Measurements from ENCODE around the gene BAD. TPM values are rescaled to one million over a fixed set of nuclear protein-coding genes. Genes with fewer than 3 reads are reported as not detected.
A peak's percentile ranks its signal among the peaks of the same experiment; 100 is the strongest.

BAD gene
- total and polyA plus RNA-seq, 11 donors, result 41.5 to 123 (median 58.5) TPM

DNA sequence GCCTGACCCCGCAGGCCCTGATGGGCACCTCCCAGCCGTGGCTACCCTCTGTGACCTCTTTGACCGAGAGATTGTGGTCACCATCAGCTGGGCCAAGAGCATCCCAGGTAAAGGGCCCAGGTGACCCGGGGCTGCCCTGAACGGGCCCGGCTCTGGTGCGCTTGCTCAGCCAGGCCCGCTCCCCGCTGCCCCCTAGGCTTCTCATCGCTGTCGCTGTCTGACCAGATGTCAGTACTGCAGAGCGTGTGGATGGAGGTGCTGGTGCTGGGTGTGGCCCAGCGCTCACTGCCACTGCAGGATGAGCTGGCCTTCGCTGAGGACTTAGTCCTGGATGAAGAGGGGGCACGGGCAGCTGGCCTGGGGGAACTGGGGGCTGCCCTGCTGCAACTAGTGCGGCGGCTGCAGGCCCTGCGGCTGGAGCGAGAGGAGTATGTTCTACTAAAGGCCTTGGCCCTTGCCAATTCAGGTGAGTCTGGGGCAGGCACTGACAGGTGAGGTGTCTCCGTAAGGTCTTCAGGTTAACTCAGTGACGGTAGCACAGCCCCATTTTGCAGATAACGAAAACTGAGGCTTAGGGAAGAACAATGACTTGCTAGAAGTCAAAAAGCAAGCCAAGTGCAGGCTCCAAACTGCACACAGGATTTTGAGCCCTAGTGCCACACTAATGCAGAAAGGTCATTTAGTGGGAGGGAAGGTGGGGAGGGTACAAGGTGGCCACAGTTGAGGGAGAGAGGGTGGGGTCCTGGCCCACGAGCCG is 30.5 kb upstream of the BAD start:
- DNase-seq, result no peak
- H3K36me3 ChIP-seq, result peaks cover 0 to 41% (median 25%) of the 10 kb centered on the region in 9 donors
- no peaks in the 10 kb centered on the region for H3K27me3 ChIP-seq
- intact Hi-C loops (cut with DNase I), result loop anchor here in 4 of 10 donors (5.0 kb wide), 2 partner anchors 37 to 42 kb away; partner anchors contain the start of gene RPS6KA4 (in 3 of the 4)
- H3K27ac ChIP-seq, result peak overlapping the region in 4 of 12 donors; percentile 54 to 70 (median 63)
- 88 to 93% (median 88%) methylated on average over 13 to 24 of the region's 24 CpGs for WGBS, 4 donors
- H3K4me1 ChIP-seq, result peaks cover 0 to 53% (median 34%) of the 10 kb centered on the region in 12 donors
- no peak overlapping the region for H3K4me3 ChIP-seq
- ATAC-seq, result no peak
- no peaks in the 10 kb centered on the region for H3K9me3 ChIP-seq
- TF ChIP-seq, protein P1, sequence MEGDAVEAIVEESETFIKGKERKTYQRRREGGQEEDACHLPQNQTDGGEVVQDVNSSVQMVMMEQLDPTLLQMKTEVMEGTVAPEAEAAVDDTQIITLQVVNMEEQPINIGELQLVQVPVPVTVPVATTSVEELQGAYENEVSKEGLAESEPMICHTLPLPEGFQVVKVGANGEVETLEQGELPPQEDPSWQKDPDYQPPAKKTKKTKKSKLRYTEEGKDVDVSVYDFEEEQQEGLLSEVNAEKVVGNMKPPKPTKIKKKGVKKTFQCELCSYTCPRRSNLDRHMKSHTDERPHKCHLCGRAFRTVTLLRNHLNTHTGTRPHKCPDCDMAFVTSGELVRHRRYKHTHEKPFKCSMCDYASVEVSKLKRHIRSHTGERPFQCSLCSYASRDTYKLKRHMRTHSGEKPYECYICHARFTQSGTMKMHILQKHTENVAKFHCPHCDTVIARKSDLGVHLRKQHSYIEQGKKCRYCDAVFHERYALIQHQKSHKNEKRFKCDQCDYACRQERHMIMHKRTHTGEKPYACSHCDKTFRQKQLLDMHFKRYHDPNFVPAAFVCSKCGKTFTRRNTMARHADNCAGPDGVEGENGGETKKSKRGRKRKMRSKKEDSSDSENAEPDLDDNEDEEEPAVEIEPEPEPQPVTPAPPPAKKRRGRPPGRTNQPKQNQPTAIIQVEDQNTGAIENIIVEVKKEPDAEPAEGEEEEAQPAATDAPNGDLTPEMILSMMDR (IDR thresholded peaks at IDR 0.05), result no peak
- no peak for TF ChIP-seq POLR2A (IDR thresholded peaks at IDR 0.05)

DNA sequence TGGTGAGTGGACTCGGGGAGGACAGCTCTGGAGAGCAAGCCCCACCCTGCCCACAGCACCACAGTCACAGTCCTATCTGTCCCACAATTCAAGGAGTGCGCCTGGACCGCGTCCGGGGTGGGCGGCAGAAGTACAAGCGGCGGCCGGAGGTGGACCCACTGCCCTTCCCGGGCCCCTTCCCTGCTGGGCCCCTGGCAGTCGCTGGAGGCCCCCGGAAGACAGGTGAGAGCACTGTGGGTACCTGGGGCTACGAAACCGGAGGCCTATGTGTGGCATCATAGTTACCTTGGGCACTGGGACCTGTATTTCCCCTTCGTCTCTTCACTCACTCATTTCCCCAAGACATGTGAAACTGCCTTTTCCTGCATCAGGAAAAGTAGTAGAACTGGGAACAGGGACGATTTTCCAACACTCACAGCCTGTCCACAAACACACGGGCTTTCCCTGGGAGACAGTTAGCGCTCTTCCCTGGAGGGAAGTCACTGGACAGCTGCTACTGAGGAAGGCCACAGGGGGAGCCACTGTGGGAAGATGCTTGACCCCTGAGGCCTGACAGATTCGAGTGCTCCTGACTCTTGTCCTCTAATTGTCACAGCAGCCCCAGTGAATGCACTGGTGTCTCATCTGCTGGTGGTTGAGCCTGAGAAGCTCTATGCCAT is 29.8 kb upstream of the BAD start:
- no peaks in the 10 kb centered on the region for H3K27me3 ChIP-seq
- peaks cover 0 to 41% (median 25%) of the 10 kb centered on the region in 9 donors for H3K36me3 ChIP-seq
- intact Hi-C loops (cut with DNase I), result no loop called here
- H3K27ac ChIP-seq, result peak overlapping the region in 11 of 12 donors; percentile 40 to 75 (median 64)
- 75 to 81% (median 80%) methylated on average over 19 of the region's 19 CpGs for WGBS, 4 donors
- no peak for ATAC-seq
- H3K4me3 ChIP-seq, result peak overlapping the region in 9 of 12 donors; percentile 7 to 53 (median 34)
- H3K9me3 ChIP-seq, result no peaks in the 10 kb centered on the region
- DNase-seq, result no peak
- TF ChIP-seq POLR2A (IDR thresholded peaks at IDR 0.05), result no peak
- TF ChIP-seq, protein P1 (IDR thresholded peaks at IDR 0.05), result peak in 1 of 12 donors; percentile 10
- H3K4me1 ChIP-seq, result peaks cover 0 to 49% (median 32%) of the 10 kb centered on the region in 12 donors

GRCh38 chr11:64313491-64314145 is 29.2 kb upstream of the BAD start:
- intact Hi-C loops (cut with DNase I), result no loop called here
- ATAC-seq, result peak in 3 of 4 donors; percentile 2 to 15 (median 5)

More at GRCh38 chr11:64313491-64314145, 29.2 kb upstream of the BAD start:
- Histone ChIP-seq H3K27me3 (no peaks in the 10 kb centered on the region), H3K9me3 (no peaks in the 10 kb centered on the region), H3K27ac (peak overlapping the region in 11 of 12 donors; percentile 40 to 75 (median 64)), H3K36me3 (peaks cover 0 to 45% (median 25%) of the 10 kb centered on the region in 9 donors), H3K4me1 (peaks cover 0 to 43% (median 27%) of the 10 kb centered on the region in 12 donors), H3K4me3 (peak overlapping the region in 10 of 12 donors; percentile 5 to 53 (median 33))
- WGBS, 4 donors, result 55 to 63% (median 62%) methylated on average over 14 to 18 of the region's 18 CpGs
- peak; percentile 58 to 81 (median 80) for DNase-seq
- no peak for TF ChIP-seq POLR2A (IDR thresholded peaks at IDR 0.05)
- TF ChIP-seq, protein P1 (IDR thresholded peaks at IDR 0.05), result no peak

Data from heart left ventricle (tissue), 16 donors.